Vagina (tissue), 2 donors: ENCODE results near the gene FOXK1. TPM values are rescaled to one million over a fixed set of nuclear protein-coding genes. Genes with fewer than 3 reads are reported as not detected.

Experiments used
- DNase-seq, 2 donors: peaks; one replicate each; pipeline ENCODE4 v3.0.0-alpha.2; 2017; ENCODE audit errors: extremely low spot score in 2 of 2
- H3K27ac ChIP-seq: fragments of 200-600 bp; sonication (generic); one replicate; pipeline ENCODE4 v1.5.1; 2019
- H3K27me3 ChIP-seq: fragments of 200-600 bp; sonication (generic); one replicate; pipeline ENCODE4 v1.5.1; 2019
- H3K36me3 ChIP-seq, 2 donors: fragments of 200-600 bp; sonication (generic); one replicate each; pipeline ENCODE4 v1.5.1; 2017 to 2019
- H3K4me1 ChIP-seq: fragments of 200-600 bp; sonication (generic); one replicate; pipeline ENCODE4 v1.5.1; 2019
- H3K4me3 ChIP-seq, 2 donors: fragments of 200-600 bp; sonication (generic); 1 replicate in 1 of 2; 2 replicates in 1 of 2; pipeline ENCODE4 v1.5.1; 2016 to 2019
- H3K9me3 ChIP-seq: fragments of 200-600 bp; sonication (generic); one replicate; pipeline ENCODE4 v1.5.1; 2019
- CTCF ChIP-seq, 3 experiments: fragments of 450-650 bp in 2 of 3; fragments of 200-600 bp in 1 of 3; sonication (generic) in 1 of 3; IDR thresholded peaks; one replicate each; pipeline ENCODE4 v1.5.1; 2017 to 2019; ENCODE audit warnings: antibody characterized with exemption in 3 of 3, mild to moderate bottlenecking in 2 of 3, moderate library complexity in 2 of 3
- POLR2A ChIP-seq, 2 donors: fragments of 450-650 bp; IDR thresholded peaks; one replicate each; pipeline ENCODE4 v1.6.1; 2017; ENCODE audit warnings: antibody characterized with exemption in 2 of 2, mild to moderate bottlenecking in 2 of 2, moderate library complexity in 2 of 2
- POLR2AphosphoS5 ChIP-seq, 2 donors: sonication (generic); formaldehyde crosslinking; IDR thresholded peaks; one replicate each; pipeline ENCODE4 v1.9.0; 2017; ENCODE audit warnings: antibody characterized with exemption in 2 of 2, mild to moderate bottlenecking in 2 of 2, low read depth in 1 of 2; ENCODE audit not compliant: insufficient read depth in 1 of 2
- intact Hi-C: fragments of 100-400 bp; cut with DNase I; formaldehyde crosslinking; loops from one replicate; pipeline ENCODE4 v1.15.1; 2023
- total RNA-seq: library from RNA; depleted of rRNA; stranded (reverse); fragments of >200 nt; gene quantifications from one replicate; pipeline ENCODE4 v1.2.3, GENCODE V29; 2016

Gene FOXK1
- total RNA-seq, 1 donor from 2014 or later, result 28.5 TPM

DNA sequence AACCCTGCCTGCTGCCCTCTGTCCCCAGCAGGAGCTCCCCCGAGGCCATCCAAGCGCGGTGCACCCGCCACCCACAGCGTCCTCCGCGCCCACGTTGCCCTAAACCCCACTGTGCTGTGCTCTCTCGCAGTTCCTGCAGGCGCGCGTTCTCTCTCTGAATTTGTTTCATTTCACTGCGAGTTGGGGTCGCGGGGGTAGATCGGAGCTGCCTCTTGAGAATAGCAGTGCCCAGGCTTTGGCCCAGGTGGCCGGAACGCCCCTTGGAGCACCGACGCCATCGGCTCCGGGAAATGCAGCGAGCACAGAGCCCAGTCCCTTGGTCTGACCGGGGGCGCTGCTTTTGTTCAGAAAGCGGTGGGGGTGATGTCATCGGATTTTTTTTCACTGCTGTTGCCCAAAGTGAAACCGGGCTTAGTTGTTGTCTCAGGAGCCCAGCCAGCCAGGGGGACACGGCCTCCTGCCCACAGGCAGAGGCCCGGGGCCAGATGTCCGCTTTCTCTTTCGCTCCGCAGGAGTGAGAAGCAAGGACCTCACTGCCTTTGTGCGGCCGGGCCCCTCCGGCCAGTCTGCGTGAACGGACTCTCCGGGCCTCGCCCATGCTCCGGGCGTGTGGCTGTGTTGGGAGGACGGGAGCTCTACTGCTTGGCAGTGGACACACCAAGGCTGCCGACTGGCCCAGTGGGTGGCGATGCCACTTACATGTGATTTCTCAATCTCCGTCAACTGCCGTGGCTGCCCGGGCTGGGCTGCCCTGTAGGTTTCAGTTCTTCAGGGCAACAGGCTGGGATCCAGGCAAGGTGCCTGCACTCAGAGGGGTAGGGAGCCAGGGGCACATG is 43.1 kb downstream of the FOXK1 start:
- H3K27me3 ChIP-seq, result no peaks in the 10 kb centered on the region
- no peaks in the 10 kb centered on the region for H3K9me3 ChIP-seq
- H3K4me3 ChIP-seq, result peak overlapping the region; percentile 50 to 53
- peak overlapping the region; percentile 96 for H3K27ac ChIP-seq
- H3K36me3 ChIP-seq, result no peaks in the 10 kb centered on the region
- H3K4me1 ChIP-seq, result peaks cover 63% of the 10 kb centered on the region
- DNase-seq, result no peak
- TF ChIP-seq POLR2A (IDR thresholded peaks at IDR 0.05), result no peak
- peak in 1 of 2 donors; percentile 83 for TF ChIP-seq POLR2AphosphoS5 (IDR thresholded peaks at IDR 0.05; ENCODE audit: insufficient read depth in 1 of 2, low read depth in 1 of 2)
- intact Hi-C loops, result no loop called here

GRCh38 chr7:4725850-4726450 is 43.9 kb downstream of the FOXK1 start:
- no peaks in the 10 kb centered on the region for H3K27me3 ChIP-seq
- H3K9me3 ChIP-seq, result no peaks in the 10 kb centered on the region
- TF ChIP-seq POLR2AphosphoS5 (IDR thresholded peaks at IDR 0.05; ENCODE audit: insufficient read depth in 1 of 2, low read depth in 1 of 2) (no peak), CTCF (IDR thresholded peaks at IDR 0.05) (no peak), POLR2A (IDR thresholded peaks at IDR 0.05) (no peak)
- H3K27ac ChIP-seq, result peak overlapping the region; percentile 96
- peak overlapping the region; percentile 50 to 53 for H3K4me3 ChIP-seq
- intact Hi-C loops, result no loop called here
- no peak for DNase-seq
- no peaks in the 10 kb centered on the region for H3K36me3 ChIP-seq
- H3K4me1 ChIP-seq, result peaks cover 66% of the 10 kb centered on the region

GRCh38 chr7:4726566-4726965 is 44.5 kb downstream of the FOXK1 start:
- H3K36me3 ChIP-seq, result no peaks in the 10 kb centered on the region
- peaks cover 66% of the 10 kb centered on the region for H3K4me1 ChIP-seq
- no peaks in the 10 kb centered on the region for H3K9me3 ChIP-seq
- DNase-seq, result no peak
- peak overlapping the region; percentile 96 for H3K27ac ChIP-seq
- H3K4me3 ChIP-seq, result no peak overlapping the region
- TF ChIP-seq POLR2AphosphoS5 (IDR thresholded peaks at IDR 0.05; ENCODE audit: insufficient read depth in 1 of 2, low read depth in 1 of 2) (no peak), CTCF (IDR thresholded peaks at IDR 0.05) (no peak), POLR2A (IDR thresholded peaks at IDR 0.05) (no peak)
- no peaks in the 10 kb centered on the region for H3K27me3 ChIP-seq
- intact Hi-C loops, result no loop called here

GRCh38 chr7:4727914-4728705 is 46.0 kb downstream of the FOXK1 start:
- H3K4me1 ChIP-seq, result peaks cover 56% of the 10 kb centered on the region
- H3K27ac ChIP-seq, result no peak overlapping the region
- intact Hi-C loops, result no loop called here

More at GRCh38 chr7:4727914-4728705, 46.0 kb downstream of the FOXK1 start:
- DNase-seq, result no peak
- Histone ChIP-seq H3K4me3 (no peak overlapping the region), H3K9me3 (no peaks in the 10 kb centered on the region), H3K27me3 (no peaks in the 10 kb centered on the region), H3K36me3 (no peaks in the 10 kb centered on the region)
- TF ChIP-seq POLR2AphosphoS5 (IDR thresholded peaks at IDR 0.05; ENCODE audit: insufficient read depth in 1 of 2, low read depth in 1 of 2) (no peak), POLR2A (IDR thresholded peaks at IDR 0.05) (no peak), CTCF (IDR thresholded peaks at IDR 0.05) (no peak)
